Gastrocnemius medialis (tissue), 4 donors: ENCODE results near the gene VGLL4.

ENCODE experiments used
- CTCF ChIP-seq, 5 experiments: fragments of 450-650 bp in 3 of 5; fragments of 200-600 bp in 2 of 5; sonication (generic) in 2 of 5; IDR thresholded peaks in 4 of 5; conservative IDR thresholded peaks in 1 of 5; 1 replicate in 4 of 5; 2 replicates in 1 of 5; pipeline ENCODE4 v1.5.1; 2016 to 2019; ENCODE audit warnings: antibody characterized with exemption in 5 of 5, mild to moderate bottlenecking in 3 of 5, moderate library complexity in 3 of 5
- POLR2A ChIP-seq, 2 donors: fragments of 450-650 bp; IDR thresholded peaks; one replicate each; pipeline ENCODE4 v1.6.1; 2017; ENCODE audit warnings: antibody characterized with exemption in 2 of 2, mild to moderate bottlenecking in 2 of 2, moderate library complexity in 2 of 2

GRCh38 chr3:11543948-11544387, 99.7 kb downstream of the VGLL4 start:
- TF ChIP-seq CTCF (IDR thresholded peaks at IDR 0.05 in 4 of 5, conservative IDR thresholded peaks at IDR 0.05 in 1 of 5) (no peak), POLR2A (IDR thresholded peaks at IDR 0.05) (no peak)
